H1 (cell line): Measurements from ENCODE around the gene UNC13D.

Experiments
- BCL11A ChIP-seq, 2 experiments: IDR thresholded peaks; one replicate each; pipeline ENCODE4 v1.6.1; 2011; ENCODE audit warnings: low read depth in 2 of 2, low read length in 2 of 2, mild to moderate bottlenecking in 2 of 2
- CEBPB ChIP-seq: IDR thresholded peaks from 2 replicates; pipeline ENCODE4 v1.6.1; 2012; ENCODE audit warnings: low read depth, low read length
- EP300 ChIP-seq, 2 experiments: IDR thresholded peaks; 1 replicate in 1 of 2; 2 replicates in 1 of 2; pipeline ENCODE4 v1.6.1; 2011 to 2012; ENCODE audit warnings: low read depth in 2 of 2, low read length in 2 of 2, mild to moderate bottlenecking in 2 of 2, borderline replicate concordance in 1 of 2, inconsistent platforms in 1 of 2, moderate library complexity in 1 of 2
- POLR2A ChIP-seq, 2 experiments: IDR thresholded peaks; 1 replicate in 1 of 2; 2 replicates in 1 of 2; pipeline ENCODE4 v1.6.1; 2011; ENCODE audit warnings: low read depth in 2 of 2, low read length in 2 of 2, mild to moderate bottlenecking in 2 of 2; ENCODE audit errors: control extremely low read depth in 1 of 2
- POLR2AphosphoS5 ChIP-seq: IDR thresholded peaks from 2 replicates; pipeline ENCODE4 v1.6.1; 2011; ENCODE audit warnings: low read depth, low read length
- RAD21 ChIP-seq, 2 experiments: IDR thresholded peaks in 1 of 2; conservative IDR thresholded peaks in 1 of 2; 2 replicates each; pipeline ENCODE4 v1.6.1; 2011; ENCODE audit warnings: low read depth in 2 of 2, low read length in 2 of 2, improper control_type of control experiment in 1 of 2, inconsistent platforms in 1 of 2, mild to moderate bottlenecking in 1 of 2, moderate library complexity in 1 of 2
- RFX5 ChIP-seq: IDR thresholded peaks from 2 replicates; pipeline ENCODE4 v1.6.1; 2011; ENCODE audit warnings: low read depth, low read length, improper control_type of control experiment, borderline replicate concordance
- TF ChIP-seq, protein P1 (sequence below), 3 experiments: IDR thresholded peaks; 1 replicate in 2 of 3; 2 replicates in 1 of 3; pipeline versions ENCODE4 v1.5.1 to v1.6.1; 2011; ENCODE audit warnings: low read length in 3 of 3, mild to moderate bottlenecking in 3 of 3, inconsistent platforms in 2 of 3, low read depth in 1 of 3, moderate library complexity in 1 of 3; ENCODE audit not compliant: insufficient read depth in 1 of 3; ENCODE audit errors: control extremely low read depth in 1 of 3

- no peak for TF ChIP-seq CEBPB
- peak; percentile 61 for TF ChIP-seq POLR2AphosphoS5
- TF ChIP-seq, protein P1, sequence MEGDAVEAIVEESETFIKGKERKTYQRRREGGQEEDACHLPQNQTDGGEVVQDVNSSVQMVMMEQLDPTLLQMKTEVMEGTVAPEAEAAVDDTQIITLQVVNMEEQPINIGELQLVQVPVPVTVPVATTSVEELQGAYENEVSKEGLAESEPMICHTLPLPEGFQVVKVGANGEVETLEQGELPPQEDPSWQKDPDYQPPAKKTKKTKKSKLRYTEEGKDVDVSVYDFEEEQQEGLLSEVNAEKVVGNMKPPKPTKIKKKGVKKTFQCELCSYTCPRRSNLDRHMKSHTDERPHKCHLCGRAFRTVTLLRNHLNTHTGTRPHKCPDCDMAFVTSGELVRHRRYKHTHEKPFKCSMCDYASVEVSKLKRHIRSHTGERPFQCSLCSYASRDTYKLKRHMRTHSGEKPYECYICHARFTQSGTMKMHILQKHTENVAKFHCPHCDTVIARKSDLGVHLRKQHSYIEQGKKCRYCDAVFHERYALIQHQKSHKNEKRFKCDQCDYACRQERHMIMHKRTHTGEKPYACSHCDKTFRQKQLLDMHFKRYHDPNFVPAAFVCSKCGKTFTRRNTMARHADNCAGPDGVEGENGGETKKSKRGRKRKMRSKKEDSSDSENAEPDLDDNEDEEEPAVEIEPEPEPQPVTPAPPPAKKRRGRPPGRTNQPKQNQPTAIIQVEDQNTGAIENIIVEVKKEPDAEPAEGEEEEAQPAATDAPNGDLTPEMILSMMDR (IDR thresholded peaks at IDR 0.05; ENCODE audit: control extremely low read depth in 1 of 3, insufficient read depth in 1 of 3, low read depth in 1 of 3, low read length in 3 of 3), result no peak
- peak in 1 of 2 experiments; percentile 89; a peak in 2 of 3 replicates for TF ChIP-seq POLR2A (IDR thresholded peaks at IDR 0.05; ENCODE audit: control extremely low read depth in 1 of 2, low read depth in 2 of 2, low read length in 2 of 2)
- no peak for TF ChIP-seq RFX5
- TF ChIP-seq BCL11A (IDR thresholded peaks at IDR 0.05; ENCODE audit: low read depth in 2 of 2, low read length in 2 of 2), result no peak
- TF ChIP-seq RAD21 (IDR thresholded peaks at IDR 0.05 in 1 of 2, conservative IDR thresholded peaks at IDR 0.05 in 1 of 2; ENCODE audit: low read depth in 2 of 2, low read length in 2 of 2), result no peak
- no peak for TF ChIP-seq EP300 (IDR thresholded peaks at IDR 0.05; ENCODE audit: borderline replicate concordance in 1 of 2, low read depth in 2 of 2, low read length in 2 of 2)
These were observed 59.7 kb downstream of the UNC13D start, which contains the start of gene UNK for GRCh38 chr17:75784473-75785015.
